ENCODE results near the gene RCC1. TPM values are rescaled to one million over a fixed set of nuclear protein-coding genes. Genes with fewer than 3 reads are reported as not detected.

RCC1 gene
- total RNA-seq, 2 experiments from 2014 or later: 80.7 to 85.3 TPM

DNA sequence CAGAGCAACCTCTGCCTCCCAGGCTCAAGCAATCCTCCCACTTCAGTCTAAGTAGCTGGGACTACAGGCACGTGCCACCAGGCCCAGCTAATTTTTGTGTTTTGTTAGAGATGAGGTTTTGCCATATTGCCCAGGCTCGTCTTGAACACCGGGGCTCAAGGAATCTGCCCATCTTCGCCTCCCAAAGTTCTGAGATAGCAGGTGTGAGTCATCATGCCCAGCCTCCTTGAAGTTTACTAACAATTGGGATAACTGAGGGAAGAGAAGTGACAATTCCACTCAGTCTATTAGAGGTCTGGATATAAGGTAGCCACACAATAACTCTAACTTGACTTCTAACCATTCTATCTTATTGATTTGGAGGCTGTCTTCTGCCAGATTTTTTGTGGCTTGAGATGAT, 6.3 kb upstream of the RCC1 start:
- H3K9me3 Mint-ChIP-seq (ENCODE audit: insufficient read depth): no peaks in the 10 kb centered on the region
- no peak overlapping the region for H3K27ac Mint-ChIP-seq
- no peak for DNase-seq
- H3K27me3 Mint-ChIP-seq (ENCODE audit: low read depth): no peaks in the 10 kb centered on the region
- H3K36me3 Mint-ChIP-seq (ENCODE audit: low read depth): peaks cover 8% of the 10 kb centered on the region
- no peak overlapping the region for H3K4me3 Mint-ChIP-seq
- peaks cover 5% of the 10 kb centered on the region for H3K4me1 Mint-ChIP-seq (ENCODE audit: low read depth)
- ChIA-PET POLR2A (no interaction called here), CTCF (no interaction called here)
- ATAC-seq: no peak

DNA sequence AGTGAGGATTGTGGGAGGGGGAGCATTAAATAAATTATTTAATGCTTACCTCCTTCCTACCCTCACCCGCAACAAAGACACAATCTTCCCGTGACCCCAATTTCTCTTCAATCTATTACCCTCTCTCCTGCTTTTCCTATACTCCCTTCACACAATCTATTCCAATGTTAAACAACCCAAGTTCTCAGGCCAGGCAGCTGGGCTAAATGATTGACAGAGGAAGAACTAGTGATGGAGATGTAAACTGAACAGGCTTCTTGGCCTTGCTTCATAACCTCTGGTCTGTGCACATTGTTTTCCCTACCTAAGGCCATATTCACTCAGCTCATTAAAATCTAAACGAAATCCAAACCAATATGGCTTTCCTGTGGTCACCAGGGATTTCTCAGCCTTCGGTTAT, 3.9 kb upstream of the RCC1 start:
- no peak for DNase-seq
- ChIA-PET CTCF (no interaction called here), POLR2A (no interaction called here)
- no peak overlapping the region for H3K27ac Mint-ChIP-seq
- no peaks in the 10 kb centered on the region for H3K9me3 Mint-ChIP-seq (ENCODE audit: insufficient read depth)
- H3K27me3 Mint-ChIP-seq (ENCODE audit: low read depth): no peaks in the 10 kb centered on the region
- H3K4me1 Mint-ChIP-seq (ENCODE audit: low read depth): peaks cover 6% of the 10 kb centered on the region
- no peak overlapping the region for H3K4me3 Mint-ChIP-seq
- peaks cover 16% of the 10 kb centered on the region for H3K36me3 Mint-ChIP-seq (ENCODE audit: low read depth)
- ATAC-seq: no peak

DNA sequence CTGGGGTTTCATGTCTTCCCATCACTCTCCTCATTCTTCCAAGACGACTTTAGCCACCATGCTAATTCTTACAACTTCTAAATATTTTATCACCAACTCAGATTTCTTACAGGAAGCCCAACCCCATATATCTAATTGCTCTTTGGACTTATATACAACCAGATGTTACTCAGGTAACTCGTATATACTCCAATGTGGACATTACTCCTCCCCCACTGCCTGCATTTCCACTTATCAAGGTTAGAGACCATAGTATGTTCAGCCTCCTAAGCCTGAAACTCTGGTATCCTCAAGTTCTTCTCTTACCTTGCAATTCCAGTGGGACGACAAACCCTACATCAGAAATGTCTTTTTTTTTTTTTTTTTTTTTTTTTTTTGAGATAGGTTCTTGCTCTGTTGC, 2.7 kb upstream of the RCC1 start:
- no peaks in the 10 kb centered on the region for H3K9me3 Mint-ChIP-seq (ENCODE audit: insufficient read depth)
- POLR2A ChIA-PET: no interaction called here

DNA sequence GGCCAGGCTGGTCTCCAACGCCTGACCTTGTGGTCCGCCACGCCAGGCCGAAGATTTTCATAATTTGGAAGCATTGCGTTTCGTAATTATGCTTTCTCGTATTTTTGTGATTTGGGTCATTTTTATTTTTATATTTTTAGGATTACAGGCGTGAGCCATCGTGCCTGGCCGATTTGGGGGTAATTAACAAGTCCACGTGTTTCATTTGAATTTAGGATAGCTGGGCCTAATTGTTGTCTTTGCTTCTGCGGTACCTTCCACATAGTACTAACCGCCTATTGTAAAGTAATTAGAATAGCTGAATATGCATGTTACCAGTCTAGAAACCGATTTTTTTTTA, 1.0 kb downstream of the RCC1 start:
- peak overlapping the region; percentile 97 for H3K27ac Mint-ChIP-seq
- H3K9me3 Mint-ChIP-seq (ENCODE audit: insufficient read depth): no peaks in the 10 kb centered on the region
- H3K4me3 Mint-ChIP-seq: peak overlapping the region; percentile 97
- ChIA-PET POLR2A (interaction anchor here (0.9 to 7.0 kb wide), 9 partner anchors 8 to 229 kb away, joined by 3 to 97 read pairs (median 6); partner anchors contain the start of genes RNU11, TAF12, TRNAU1AP and YTHDF2), CTCF (interaction anchor here (1.2 to 3.7 kb wide), 6 partner anchors 11 to 258 kb away, joined by 3 to 27 read pairs (median 4); no protein-coding TSS in a partner anchor)
- no peak for DNase-seq
- peaks cover 59% of the 10 kb centered on the region for H3K36me3 Mint-ChIP-seq (ENCODE audit: low read depth)
- no peaks in the 10 kb centered on the region for H3K27me3 Mint-ChIP-seq (ENCODE audit: low read depth)
- H3K4me1 Mint-ChIP-seq (ENCODE audit: low read depth): peaks cover 38% of the 10 kb centered on the region
- no peak for ATAC-seq

More for the DNA sequence above, 2.7 kb upstream of the RCC1 start:
- Mint-ChIP-seq H3K4me3 (no peak overlapping the region), H3K4me1 (ENCODE audit: low read depth) (peaks cover 6% of the 10 kb centered on the region), H3K36me3 (ENCODE audit: low read depth) (peaks cover 28% of the 10 kb centered on the region), H3K27me3 (ENCODE audit: low read depth) (no peaks in the 10 kb centered on the region), H3K27ac (no peak overlapping the region)
- no peak for ATAC-seq
- CTCF ChIA-PET: interaction anchor here (2.7 kb wide), 1 partner anchor 254 kb away, joined by 8 read pairs; no protein-coding TSS in a partner anchor
- no peak for DNase-seq

DNA sequence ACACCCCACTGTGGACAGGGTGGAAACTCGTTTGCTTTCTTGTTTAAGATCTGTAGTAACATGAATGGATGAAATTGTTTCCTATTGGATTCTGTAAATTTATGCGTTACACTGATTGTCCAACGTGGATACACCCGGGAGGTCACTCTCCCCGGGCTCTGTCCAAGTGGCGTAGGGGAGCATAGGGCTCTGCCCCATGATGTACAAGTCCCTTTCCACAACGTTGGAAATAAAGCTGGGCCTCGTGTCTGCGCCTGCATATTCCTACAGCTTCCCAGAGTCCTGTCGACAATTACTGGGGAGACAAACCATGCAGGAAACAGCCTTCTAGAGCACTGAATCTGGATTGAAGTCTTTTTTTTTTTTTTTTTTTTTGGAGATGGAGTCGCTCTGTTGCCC, 1.4 kb downstream of the RCC1 start:
- POLR2A ChIA-PET: interaction anchor here (0.9 to 7.0 kb wide), 13 partner anchors 8 to 251 kb away, joined by 3 to 97 read pairs (median 5); partner anchors contain the start of genes RNU11, TAF12, TRNAU1AP and YTHDF2
- Mint-ChIP-seq H3K4me1 (ENCODE audit: low read depth) (peaks cover 41% of the 10 kb centered on the region), H3K36me3 (ENCODE audit: low read depth) (peaks cover 61% of the 10 kb centered on the region), H3K9me3 (ENCODE audit: insufficient read depth) (no peaks in the 10 kb centered on the region), H3K27me3 (ENCODE audit: low read depth) (no peaks in the 10 kb centered on the region), H3K4me3 (peak overlapping the region; percentile 97), H3K27ac (peak overlapping the region; percentile 97)
- CTCF ChIA-PET: interaction anchor here (1.0 to 3.7 kb wide), 7 partner anchors 10 to 258 kb away, joined by 3 to 27 read pairs (median 4); no protein-coding TSS in a partner anchor
- DNase-seq: no peak
- no peak for ATAC-seq

DNA sequence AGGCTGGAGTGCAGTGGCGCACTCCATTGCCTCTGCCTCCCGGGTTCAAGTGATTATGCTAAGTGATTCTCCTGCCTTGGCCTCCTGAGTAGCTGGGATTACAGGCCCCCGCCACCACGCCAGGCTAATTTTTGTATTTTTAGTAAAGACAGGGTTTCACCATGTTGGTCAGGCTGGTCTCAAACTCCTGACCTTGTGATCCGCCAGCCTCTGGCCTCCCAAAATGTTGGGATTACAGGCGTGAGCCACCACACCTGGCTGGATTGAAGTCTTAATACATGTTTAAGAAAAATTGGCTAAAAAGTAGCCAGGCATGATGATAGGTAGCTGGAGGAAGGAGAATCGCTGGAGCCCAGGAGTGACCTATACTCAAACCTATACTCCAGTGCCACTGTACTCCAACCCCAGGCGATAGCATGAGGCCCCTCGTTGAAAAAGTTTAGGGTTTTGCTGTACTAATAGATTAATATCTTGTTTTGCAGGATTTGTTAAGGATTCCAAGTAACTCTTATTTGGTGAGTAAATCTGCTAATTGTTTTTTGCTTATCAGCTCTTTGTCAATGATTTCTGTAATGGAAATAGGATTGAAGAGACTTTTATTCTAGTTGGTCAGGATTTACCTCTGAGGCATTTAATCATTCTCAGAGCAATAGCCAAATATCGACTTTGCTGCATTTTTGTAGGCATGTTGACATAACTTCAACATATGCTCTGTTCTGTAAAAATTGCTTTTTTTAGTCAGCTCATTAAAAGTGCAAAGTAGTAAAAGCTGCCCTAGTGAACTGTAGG, 2.0 kb downstream of the RCC1 start:
- CTCF ChIA-PET: interaction anchor here (0.8 to 3.7 kb wide), 11 partner anchors 10 to 262 kb away, joined by 3 to 27 read pairs (median 4); no protein-coding TSS in a partner anchor
- POLR2A ChIA-PET: interaction anchor here (0.9 to 7.0 kb wide), 11 partner anchors 7 to 252 kb away, joined by 3 to 97 read pairs (median 4); partner anchors contain the start of genes MED18, RNU11, TAF12 and TRNAU1AP
- Mint-ChIP-seq H3K36me3 (ENCODE audit: low read depth) (peaks cover 67% of the 10 kb centered on the region), H3K27me3 (ENCODE audit: low read depth) (no peaks in the 10 kb centered on the region), H3K4me3 (peak overlapping the region; percentile 97), H3K9me3 (ENCODE audit: insufficient read depth) (no peaks in the 10 kb centered on the region), H3K4me1 (ENCODE audit: low read depth) (peaks cover 47% of the 10 kb centered on the region), H3K27ac (peak overlapping the region; percentile 97)
- no peak for ATAC-seq
- DNase-seq: no peak

DNA sequence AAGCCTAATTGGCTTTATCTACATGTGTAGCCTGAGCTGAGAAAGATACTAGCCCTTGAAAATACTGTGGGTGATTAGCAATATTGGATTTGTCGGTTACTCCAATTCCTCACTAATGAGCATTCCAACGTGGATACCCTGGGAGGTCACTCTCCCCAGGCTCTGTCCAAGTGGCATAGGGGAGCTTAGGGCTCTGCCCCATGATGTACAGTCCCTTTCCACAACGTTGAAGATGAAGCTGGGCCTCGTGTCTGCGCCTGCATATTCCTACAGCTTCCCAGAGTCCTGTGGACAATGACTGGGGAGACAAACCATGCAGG, 2.6 kb downstream of the RCC1 start:
- POLR2A ChIA-PET: interaction anchor here (0.9 to 7.0 kb wide), 11 partner anchors 10 to 262 kb away, joined by 3 to 97 read pairs (median 5); partner anchors contain the start of genes MED18, RNU11, TAF12 and TRNAU1AP
- ATAC-seq: no peak
- no peaks in the 10 kb centered on the region for H3K27me3 Mint-ChIP-seq (ENCODE audit: low read depth)
- CTCF ChIA-PET: interaction anchor here (0.8 to 3.7 kb wide), 13 partner anchors 9 to 369 kb away, joined by 3 to 27 read pairs (median 4); partner anchors contain the start of gene TAF12
- H3K27ac Mint-ChIP-seq: peak overlapping the region; percentile 97
- peak overlapping the region; percentile 97 for H3K4me3 Mint-ChIP-seq
- no peaks in the 10 kb centered on the region for H3K9me3 Mint-ChIP-seq (ENCODE audit: insufficient read depth)
- H3K36me3 Mint-ChIP-seq (ENCODE audit: low read depth): peaks cover 69% of the 10 kb centered on the region
- peaks cover 48% of the 10 kb centered on the region for H3K4me1 Mint-ChIP-seq (ENCODE audit: low read depth)
- no peak for DNase-seq

DNA sequence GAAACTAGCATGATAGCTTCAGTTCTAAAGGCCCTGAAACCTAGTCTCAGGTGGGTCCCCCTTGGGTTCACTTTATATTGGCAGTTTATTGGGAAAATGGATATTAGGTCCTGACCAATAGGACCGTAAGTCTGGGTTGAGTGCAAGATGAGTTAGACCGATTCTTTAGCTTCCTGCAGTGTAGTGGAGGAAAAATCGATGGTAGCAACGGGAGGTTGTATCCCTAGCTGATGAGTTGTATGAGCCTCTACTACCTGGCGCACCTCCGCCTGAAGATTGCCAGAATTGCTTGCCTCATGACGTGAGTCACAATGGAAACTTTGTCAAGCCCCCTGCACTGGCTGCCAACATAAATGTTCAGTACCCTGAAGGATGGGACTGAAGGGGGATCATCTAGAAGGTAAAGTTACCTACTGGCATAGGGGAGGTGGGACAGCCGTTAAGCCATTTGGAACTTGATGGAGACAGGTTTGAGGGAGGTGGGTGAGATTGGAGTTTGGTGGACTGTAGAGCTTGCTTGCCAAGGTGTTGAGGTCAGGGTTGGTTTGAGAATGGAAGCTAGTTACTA, 3.9 kb downstream of the RCC1 start:
- POLR2A ChIA-PET: interaction anchor here (0.7 to 7.0 kb wide), 11 partner anchors 8 to 671 kb away, joined by 3 to 97 read pairs (median 4); partner anchors contain the start of gene TAF12
- H3K27me3 Mint-ChIP-seq (ENCODE audit: low read depth): no peaks in the 10 kb centered on the region
- DNase-seq (no peak), ATAC-seq (no peak)
- CTCF ChIA-PET: interaction anchor here (0.7 to 3.7 kb wide), 9 partner anchors 8 to 261 kb away, joined by 3 to 27 read pairs (median 5); partner anchors contain the start of genes MED18, SESN2, TAF12 and TRNAU1AP
- H3K36me3 Mint-ChIP-seq (ENCODE audit: low read depth): peaks cover 79% of the 10 kb centered on the region
- H3K4me1 Mint-ChIP-seq (ENCODE audit: low read depth): peaks cover 46% of the 10 kb centered on the region
- peak overlapping the region; percentile 97 for H3K4me3 Mint-ChIP-seq
- H3K27ac Mint-ChIP-seq: peak overlapping the region; percentile 97
- H3K9me3 Mint-ChIP-seq (ENCODE audit: insufficient read depth): no peaks in the 10 kb centered on the region

DNA sequence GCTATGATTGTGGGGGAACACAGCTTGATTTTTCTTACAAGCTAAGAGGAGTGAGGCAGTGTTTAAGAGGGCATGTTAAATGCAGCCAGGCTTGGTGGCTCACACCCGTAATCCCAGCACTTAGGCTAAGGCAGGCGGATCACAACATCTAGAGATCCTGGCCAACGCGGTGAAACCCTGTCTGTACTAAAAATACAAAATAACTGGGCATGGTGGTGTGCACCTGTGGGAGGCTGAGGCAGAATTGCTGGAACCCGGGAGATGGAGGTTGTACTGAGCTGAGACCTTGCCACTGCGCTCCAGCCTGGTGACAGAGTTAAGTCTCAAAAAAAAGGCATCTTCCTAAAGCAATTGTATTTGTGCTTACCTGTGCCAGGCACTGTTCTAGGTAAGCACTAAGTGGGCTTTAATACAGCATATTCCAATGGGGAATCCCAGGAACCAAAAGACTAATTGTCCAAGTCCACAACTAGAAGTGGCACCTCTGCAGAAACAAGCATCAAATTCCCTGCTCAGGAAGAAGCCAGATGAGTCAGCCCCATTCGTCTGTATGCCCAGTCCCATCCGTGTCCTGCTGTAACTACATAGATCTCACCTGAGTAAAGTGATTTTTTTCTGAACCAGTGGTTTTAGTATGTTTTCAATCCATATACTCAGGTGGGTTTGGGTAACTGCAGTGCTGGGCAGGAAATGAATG, 4.6 kb downstream of the RCC1 start:
- H3K4me1 Mint-ChIP-seq (ENCODE audit: low read depth): peaks cover 44% of the 10 kb centered on the region
- ATAC-seq: no peak
- ChIA-PET CTCF (interaction anchor here (0.7 to 3.6 kb wide), 8 partner anchors 43 to 261 kb away, joined by 3 to 19 read pairs (median 4); partner anchors contain the start of genes MED18, SESN2 and TRNAU1AP), POLR2A (interaction anchor here (1.0 to 7.0 kb wide), 8 partner anchors 8 to 670 kb away, joined by 3 to 97 read pairs (median 5); partner anchors contain the start of gene TAF12)
- H3K4me3 Mint-ChIP-seq: peak overlapping the region; percentile 97
- H3K36me3 Mint-ChIP-seq (ENCODE audit: low read depth): peaks cover 80% of the 10 kb centered on the region
- DNase-seq: no peak
- H3K9me3 Mint-ChIP-seq (ENCODE audit: insufficient read depth): no peaks in the 10 kb centered on the region
- peak overlapping the region; percentile 97 for H3K27ac Mint-ChIP-seq
- H3K27me3 Mint-ChIP-seq (ENCODE audit: low read depth): no peaks in the 10 kb centered on the region

DNA sequence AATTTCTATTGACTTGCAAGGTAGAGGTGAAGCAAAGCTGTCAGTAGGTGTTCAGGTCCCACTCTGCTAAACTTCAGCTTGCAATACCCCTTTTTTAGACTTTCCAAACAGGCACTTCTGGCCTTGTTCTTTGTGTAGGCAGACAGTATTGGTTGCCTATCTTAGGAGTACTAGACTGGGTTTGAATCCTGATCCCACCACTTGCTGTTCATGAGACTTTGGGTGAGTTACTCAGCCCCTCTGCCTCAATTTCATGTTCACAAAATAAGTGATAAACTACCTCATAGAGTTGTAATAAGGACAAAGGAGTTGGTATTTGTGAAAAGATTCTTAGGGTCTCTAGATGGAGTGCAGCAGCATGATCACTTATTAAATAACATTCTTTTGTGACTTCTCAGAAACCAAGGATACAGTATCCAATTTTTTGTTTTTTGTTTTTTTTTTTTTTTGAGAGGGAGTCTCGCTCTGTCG, 5.2 kb downstream of the RCC1 start:
- Mint-ChIP-seq H3K36me3 (ENCODE audit: low read depth) (peaks cover 74% of the 10 kb centered on the region), H3K4me1 (ENCODE audit: low read depth) (peaks cover 42% of the 10 kb centered on the region), H3K27me3 (ENCODE audit: low read depth) (no peaks in the 10 kb centered on the region), H3K4me3 (peak overlapping the region; percentile 97), H3K9me3 (ENCODE audit: insufficient read depth) (no peaks in the 10 kb centered on the region), H3K27ac (peak overlapping the region; percentile 97)
- ChIA-PET CTCF (interaction anchor here (0.6 to 1.1 kb wide), 3 partner anchors 70 to 131 kb away, joined by 3 to 4 read pairs (median 4); no protein-coding TSS in a partner anchor), POLR2A (interaction anchor here (1.7 to 7.0 kb wide), 2 partner anchors 9 to 69 kb away, joined by 7 to 97 read pairs; no protein-coding TSS in a partner anchor)
- no peak for DNase-seq
- ATAC-seq: peak; percentile 5

Measured in activated CD8-positive, alpha-beta T cell treated with anti-CD3 and anti-CD28 coated beads, Interleukin-2, amount 10 ng/mL, durations not matched to agents 7 days and 5 days (primary cell).